H54 (cell line): ENCODE data around the gene DIAPH2.

ENCODE experiments used
- DNase-seq: peaks from one replicate; pipeline ENCODE4 v3.0.0; 2011; ENCODE audit warnings: low spot score, mixed read lengths; ENCODE audit not compliant: insufficient read length
- FAIRE-seq: peaks from 3 replicates; lab custom pipeline; 2011; peaks lifted over from hg19 to GRCh38; lab: Jason Lieb, UNC
- POLR2A ChIP-seq: IDR thresholded peaks from 2 replicates; pipeline ENCODE4 v1.6.1; 2011; ENCODE audit warnings: low read depth, mild to moderate bottlenecking, low read length

DIAPH2 gene

GRCh38 chrX:97527725-97528124 lies 843.1 kb downstream of the DIAPH2 start:
- TF ChIP-seq POLR2A: no peak
- no peak for FAIRE-seq
- DNase-seq: no peak

DNA sequence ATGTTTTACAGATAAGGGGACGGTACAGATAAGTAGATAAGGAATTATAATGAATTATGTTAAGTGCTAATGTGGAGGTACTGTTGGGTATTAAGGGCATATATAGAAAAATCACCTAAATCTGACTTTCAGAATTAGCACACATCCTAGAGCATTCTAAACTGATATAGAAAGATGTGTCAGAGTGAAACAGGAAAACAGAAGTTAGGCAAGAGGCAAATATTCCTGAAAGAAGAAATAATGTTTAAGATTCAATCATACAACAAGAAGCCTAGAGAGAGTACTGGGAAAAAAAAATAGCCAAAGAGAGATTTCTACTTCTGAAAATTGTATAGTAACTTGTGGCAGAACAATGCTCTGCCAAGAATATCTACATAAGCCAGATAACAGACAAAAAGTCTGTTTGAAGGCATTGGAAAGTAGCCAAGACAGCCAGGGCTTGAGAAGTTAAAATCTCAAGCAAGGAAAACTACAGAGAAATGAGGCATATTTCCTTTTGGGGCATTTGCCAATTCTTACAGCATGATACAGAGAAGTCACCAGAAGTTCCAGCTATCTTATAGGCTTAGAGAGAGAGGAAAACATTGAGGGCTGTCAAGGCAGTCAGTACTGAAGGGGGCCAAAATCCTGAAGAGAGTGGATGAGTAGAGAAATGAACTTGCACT lies 845.0 kb downstream of the DIAPH2 start:
- FAIRE-seq: no peak
- no peak for TF ChIP-seq POLR2A
- no peak for DNase-seq

DNA sequence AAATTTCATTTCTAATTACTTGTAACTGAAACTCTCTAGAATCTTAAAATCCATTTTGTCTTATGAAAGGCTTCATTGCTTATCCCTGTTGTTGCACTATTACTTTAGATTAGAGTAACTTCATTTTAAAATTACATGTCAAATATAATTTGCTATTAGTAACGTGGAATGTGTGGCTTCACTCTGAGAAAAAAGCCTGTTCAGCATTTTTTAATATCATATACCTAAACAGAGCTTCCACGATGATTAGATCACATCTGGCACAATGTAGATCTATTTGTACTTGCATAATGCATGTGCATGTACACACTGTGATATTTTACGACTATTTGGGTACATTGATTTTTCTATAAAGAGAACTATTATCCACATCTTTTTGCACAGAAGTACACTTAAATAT lies 847.2 kb downstream of the DIAPH2 start:
- no peak for FAIRE-seq
- no peak for TF ChIP-seq POLR2A
- DNase-seq: no peak

DNA sequence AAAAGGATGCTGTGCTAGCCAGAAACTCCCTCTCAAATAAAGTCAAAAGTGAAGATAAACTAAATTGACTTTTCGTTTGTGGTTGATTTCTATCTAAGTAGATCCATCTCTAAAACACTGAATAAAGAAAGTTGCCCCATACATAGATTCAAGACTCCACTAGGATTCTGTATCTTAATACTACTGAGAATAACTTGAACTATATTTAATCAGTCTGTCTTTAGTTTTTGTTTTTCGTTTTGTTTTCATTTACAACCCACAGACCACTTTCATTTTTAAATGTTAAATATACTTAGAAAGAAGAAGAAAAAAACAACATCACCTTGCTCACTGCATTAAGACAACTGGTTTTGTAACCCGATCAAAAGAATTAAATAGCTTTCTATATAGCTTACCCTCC lies 854.1 kb downstream of the DIAPH2 start:
- FAIRE-seq: no peak
- TF ChIP-seq POLR2A: no peak
- DNase-seq: no peak

DNA sequence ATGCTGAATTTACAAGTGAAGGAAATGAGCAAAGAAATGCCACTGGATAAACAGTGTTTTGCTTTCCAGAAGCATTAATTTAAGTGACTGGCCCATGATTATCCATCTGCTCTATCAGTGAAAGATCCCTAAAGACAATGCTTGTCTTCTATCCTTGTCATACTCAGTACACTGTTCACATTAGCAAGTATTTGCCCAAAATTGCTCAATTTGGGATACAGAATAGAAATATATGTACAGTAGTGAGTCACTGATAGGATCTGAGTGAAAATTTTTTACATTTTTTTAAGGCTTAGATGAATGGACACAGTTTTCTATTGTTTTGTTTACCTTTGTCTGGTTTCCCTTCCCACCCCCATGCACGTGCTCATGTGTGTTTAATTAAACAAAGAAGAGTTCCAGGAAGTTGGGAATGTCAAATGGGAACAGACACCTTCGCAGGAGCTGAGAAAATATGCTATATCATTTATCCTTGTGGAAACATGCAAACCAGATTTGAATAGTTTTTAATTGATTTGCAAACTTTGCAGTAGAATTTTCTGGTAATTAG lies 855.4 kb downstream of the DIAPH2 start:
- FAIRE-seq (no peak), DNase-seq (no peak)
- no peak for TF ChIP-seq POLR2A

GRCh38 chrX:97547877-97548578 lies 863.4 kb downstream of the DIAPH2 start:
- no peak for TF ChIP-seq POLR2A
- DNase-seq: no peak
- peak; percentile 86 for FAIRE-seq

DNA sequence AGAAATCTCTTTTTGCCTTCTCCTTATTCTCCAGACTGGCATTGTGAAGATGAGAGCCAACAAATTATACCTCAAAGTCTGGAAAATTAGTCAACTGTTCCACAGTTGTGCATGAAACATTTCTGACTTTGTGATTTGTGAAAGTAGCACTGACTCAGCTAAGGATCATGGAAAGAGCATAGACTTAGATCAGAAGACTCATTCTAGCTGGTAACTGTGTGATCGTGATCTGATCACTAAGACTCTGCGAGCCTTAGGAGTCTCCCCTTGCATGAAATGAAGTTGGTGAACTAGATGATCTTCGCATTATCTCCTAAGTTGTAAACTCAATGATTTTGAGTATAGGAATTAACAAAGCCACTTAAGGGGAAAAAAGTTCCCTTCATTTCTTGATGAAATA lies 867.2 kb downstream of the DIAPH2 start:
- no peak for TF ChIP-seq POLR2A
- DNase-seq: no peak
- FAIRE-seq: no peak

DNA sequence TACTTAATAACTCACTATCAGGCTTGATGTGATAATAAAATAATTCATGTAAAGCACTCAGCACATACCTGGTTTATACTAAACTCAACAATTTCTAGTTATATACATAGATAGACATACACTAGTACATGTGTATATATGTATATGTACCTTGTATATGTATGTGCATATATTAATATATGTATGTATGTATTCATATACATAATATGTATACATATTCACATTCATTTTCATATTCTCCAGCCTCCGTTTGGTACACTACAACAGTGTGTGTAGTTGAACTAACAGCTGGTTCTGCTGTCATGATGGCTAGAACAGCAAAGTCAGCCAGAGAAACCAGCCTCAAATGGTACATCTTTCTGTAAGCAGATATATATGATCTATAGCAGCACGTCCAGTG lies 869.2 kb downstream of the DIAPH2 start:
- FAIRE-seq (no peak), DNase-seq (no peak)
- no peak for TF ChIP-seq POLR2A

GRCh38 chrX:97556359-97556758 lies 871.7 kb downstream of the DIAPH2 start:
- DNase-seq (no peak), FAIRE-seq (no peak)
- TF ChIP-seq POLR2A: no peak

DNA sequence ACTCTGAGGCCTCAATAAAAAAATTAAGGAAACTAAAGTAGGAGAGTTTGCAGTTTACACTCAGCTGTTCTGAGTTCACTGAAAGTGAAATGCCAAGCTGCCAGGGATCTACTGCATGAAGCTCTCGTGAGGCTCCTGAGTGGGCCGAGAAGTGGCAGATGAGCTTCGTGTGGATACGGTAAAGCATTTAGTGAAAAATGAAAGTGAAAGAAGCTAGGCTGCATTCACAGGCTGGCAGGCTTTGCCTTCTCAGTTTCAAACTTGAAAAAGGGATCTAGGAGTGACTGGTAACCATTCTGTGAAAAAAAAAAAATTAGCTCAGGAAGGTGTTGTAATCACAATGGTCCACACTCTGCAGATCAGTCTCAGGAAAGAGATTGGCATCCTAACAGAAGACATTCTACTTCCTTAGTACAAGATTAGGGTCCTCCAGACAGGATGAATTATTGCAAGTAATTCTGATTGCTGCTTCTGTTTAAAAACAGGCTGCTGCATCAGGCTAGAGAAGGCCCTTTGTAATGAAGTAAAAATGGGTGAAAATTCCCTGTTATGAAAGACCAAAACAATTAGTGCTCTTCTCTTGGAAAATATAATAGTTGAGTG lies 879.0 kb downstream of the DIAPH2 start:
- FAIRE-seq: peak; percentile 71
- peak; percentile 6 for DNase-seq
- TF ChIP-seq POLR2A: no peak

GRCh38 chrX:97564496-97564895 lies 879.9 kb downstream of the DIAPH2 start:
- FAIRE-seq (no peak), DNase-seq (no peak)
- no peak for TF ChIP-seq POLR2A

- TF ChIP-seq POLR2A: no peak
- FAIRE-seq (no peak), DNase-seq (no peak)
Measured at GRCh38 chrX:97587171-97587570, 902.5 kb downstream of the DIAPH2 start.

DNA sequence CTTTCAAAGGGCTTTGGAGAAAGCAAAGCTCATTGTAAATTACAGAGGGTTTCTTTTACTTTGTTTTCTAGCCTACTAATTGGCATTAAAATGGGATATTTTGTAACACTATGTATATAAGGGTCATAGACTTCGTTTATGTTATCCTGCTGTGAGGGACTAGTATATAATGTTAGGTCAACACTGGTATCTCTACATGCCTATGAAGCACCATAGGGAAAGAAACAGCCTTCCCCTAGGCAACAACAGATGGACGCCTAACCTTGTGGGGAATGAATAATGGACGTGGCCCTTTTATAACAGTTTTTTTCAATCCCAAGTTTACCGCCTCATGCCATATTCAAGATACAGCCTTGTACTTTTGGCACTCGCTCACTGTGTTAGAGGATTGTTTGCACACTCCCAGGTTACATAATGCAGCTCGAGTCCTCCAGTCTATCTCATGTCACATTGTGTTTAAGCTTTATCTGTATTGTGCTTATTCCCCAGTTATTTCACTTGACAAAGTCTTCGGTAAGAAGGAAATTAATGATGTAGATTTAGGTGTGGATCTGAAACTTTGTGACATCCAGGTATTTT lies 910.1 kb downstream of the DIAPH2 start:
- no peak for FAIRE-seq
- no peak for TF ChIP-seq POLR2A

DNA sequence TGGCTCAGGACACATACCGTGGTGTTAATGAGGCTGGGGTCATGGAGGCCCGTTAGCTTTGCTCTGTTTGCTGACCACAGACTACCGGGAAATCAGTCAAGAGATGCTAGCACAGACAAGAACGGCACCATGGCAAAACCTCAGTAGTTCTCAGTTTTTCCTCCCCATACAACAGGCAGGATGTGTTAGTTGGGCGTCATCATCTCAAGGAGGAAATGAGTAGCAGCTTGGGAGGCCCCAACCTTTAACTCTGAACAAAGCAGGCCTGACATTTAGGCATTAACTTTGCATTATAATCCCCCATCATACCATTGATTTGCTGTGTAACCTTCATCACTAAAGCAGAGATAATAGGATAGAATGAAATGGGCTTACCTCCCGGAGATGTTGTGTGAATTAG lies 913.3 kb downstream of the DIAPH2 start:
- FAIRE-seq (no peak), DNase-seq (no peak)
- TF ChIP-seq POLR2A: no peak

More for the DNA sequence above, 910.1 kb downstream of the DIAPH2 start:
- no peak for DNase-seq
